NCI-H128 (cell line): ENCODE data around the gene EYS.

ENCODE experiments used
- DNase-seq: peaks from one replicate; lab custom pipeline; 2025; ENCODE audit not compliant: unreplicated experiment; lab: John Stamatoyannopoulos, UW

Gene EYS

GRCh38 chr6:65253041-65253440, 454.0 kb downstream of the EYS start:
- no peak for DNase-seq

DNA sequence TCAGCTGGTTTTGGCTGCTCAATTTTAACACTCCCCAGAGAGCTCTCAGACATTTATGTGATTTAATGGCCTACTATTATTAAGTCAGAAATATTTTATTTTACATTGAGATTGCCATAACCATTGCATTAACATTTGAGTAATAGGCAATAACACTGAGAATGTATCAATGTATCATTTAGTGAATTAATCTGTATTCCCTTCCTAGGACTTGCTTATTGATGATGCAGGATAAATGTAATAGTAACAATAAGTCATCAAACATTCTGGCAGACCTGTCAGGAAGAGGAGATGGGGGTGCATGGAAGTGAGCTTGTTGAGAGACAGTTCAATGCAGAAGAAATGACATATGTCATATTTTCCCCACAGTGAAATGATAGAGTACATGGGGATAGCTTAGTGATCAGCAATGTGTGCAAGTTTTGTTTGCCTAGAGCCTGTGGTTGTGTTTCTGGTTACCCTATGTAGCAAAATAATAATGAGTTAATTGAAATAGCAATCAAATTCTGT, 458.9 kb downstream of the EYS start:
- DNase-seq, result no peak

DNA sequence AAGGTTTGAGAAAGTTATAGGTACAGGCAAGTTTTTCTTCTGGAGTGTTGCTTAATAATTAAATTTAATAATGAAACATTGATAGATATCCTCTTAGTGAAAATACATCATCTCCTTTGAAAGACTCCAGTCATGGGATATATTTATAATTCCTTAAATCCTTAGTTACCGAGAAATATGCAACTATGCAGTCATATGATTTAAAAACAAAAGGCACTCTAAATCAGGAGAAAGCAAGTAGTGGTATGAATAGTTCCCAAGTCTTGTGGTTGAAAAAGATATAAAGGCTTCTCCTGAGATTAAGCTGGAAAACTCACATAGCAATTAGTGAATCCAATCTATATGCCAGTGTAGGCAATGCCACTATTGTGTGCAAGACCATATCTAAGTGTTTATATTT, 475.4 kb downstream of the EYS start:
- no peak for DNase-seq

GRCh38 chr6:65229825-65230224, 477.2 kb downstream of the EYS start:
- no peak for DNase-seq

DNA sequence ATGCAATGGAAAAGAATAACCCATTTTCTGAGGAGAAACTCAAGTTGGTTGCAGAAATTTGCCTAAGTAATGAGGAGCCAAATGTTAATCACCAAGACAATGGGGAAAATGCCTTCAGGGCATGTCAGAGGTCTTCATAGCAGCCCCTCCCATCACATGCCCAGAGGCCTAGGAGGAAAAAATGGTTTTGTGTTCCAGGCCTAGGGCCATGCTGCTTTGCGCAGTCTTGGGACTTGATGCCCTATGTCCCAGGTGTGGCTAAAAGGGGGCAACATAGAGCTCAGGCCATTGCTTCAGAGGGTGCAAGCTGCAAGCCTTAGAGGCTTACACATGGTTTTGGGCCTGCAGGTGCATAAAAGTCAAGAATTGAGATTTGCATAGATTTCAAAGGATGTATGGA, 485.9 kb downstream of the EYS start:
- no peak for DNase-seq

GRCh38 chr6:65202738-65203137, 504.3 kb downstream of the EYS start:
- DNase-seq, result no peak

DNA sequence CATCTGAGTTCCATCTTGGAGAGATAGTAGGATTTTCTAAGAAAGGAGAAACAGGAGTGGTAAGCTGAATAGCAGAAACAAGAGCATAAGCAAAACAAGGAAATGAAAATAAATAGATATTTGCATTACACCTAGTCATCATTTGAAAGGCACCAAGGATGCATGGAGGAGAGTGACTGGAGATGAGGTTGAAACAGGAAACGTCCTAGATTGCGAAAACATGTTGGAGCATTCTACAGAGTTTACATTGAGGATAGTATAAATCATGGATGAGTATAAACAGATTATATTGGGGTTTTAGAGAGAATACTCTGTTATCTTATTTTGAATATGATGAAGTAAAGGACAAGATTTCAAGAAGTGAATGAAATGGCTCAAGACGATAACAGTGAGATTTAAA, 507.3 kb downstream of the EYS start:
- no peak for DNase-seq

GRCh38 chr6:65199121-65199520, 507.9 kb downstream of the EYS start:
- DNase-seq, result no peak

DNA sequence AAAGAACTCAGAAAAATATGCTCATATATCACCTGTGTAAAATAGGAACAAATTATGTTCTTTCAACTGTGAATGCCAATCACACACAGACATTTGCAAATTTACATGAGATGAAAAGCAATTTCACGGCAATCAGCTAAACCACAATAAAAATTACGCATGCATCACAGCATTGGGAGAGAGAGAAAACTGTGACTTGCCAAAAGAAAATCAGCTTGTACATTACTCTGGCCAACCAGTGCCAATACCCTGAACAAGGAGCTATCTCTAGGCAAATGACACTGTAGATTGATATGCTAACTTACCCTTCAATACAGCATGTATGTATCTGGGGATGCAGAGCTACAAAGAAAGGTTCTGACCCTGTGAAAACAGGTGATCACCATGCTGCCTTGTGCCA, 515.6 kb downstream of the EYS start:
- no peak for DNase-seq

- no peak for DNase-seq
Measured at GRCh38 chr6:65189236-65189881, 517.7 kb downstream of the EYS start.

DNA sequence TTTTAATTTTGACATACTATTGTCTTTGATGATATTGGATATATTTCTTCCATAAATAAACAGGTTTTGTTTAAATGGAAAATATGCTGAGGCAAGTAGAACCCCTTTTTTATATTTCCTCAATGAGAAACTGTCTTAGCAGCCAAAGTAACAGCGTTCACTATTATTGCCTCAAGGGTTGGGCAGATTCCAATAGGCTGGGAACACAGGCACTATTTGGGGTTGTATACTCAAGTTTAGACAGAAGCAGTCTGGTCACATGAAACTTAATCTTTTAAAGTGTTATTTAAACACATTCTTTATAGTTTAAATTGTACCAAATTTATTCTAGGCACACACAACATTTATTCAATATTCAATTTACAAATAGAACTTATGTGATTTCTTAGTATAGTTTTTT, 520.2 kb downstream of the EYS start:
- DNase-seq, result no peak

DNA sequence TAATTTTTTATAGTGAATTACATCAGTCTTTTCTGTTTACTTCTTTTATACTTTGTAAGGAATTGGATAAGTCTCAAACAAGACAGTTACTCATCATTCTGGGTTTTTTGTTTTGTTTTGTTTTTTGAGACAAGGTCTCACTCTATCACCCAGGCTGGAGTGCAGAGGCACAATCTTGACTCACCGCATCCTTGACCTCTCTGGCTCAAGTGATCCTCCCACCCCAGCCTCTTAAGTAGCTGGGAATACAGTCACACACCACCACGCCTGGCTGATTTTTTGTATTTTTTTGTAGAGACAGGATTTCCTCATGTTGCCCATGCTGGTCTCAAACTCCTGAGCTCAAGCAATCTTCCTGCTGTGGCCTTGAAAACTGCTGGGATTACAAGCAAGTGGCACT, 524.3 kb downstream of the EYS start:
- DNase-seq, result no peak

- no peak for DNase-seq
Measured at GRCh38 chr6:65170273-65170672, 536.8 kb downstream of the EYS start.

DNA sequence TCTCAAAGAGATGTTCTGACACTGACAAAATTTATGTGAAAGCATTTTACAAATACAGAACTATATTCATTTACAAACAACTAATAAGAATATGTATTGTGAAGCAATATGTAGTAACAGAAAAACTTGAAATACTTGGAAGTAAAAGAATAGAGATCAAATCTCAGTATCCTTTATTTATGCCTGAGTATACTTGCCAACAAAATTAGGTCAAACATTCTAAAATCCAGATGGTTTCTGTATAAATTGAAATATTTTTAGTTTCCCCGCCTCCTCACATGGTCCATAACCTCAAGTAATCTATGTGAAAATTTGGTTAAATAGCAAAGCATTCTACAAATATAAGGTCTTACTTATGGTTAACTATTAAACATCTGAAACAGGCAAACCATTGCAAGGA, 545.4 kb downstream of the EYS start:
- no peak for DNase-seq

DNA sequence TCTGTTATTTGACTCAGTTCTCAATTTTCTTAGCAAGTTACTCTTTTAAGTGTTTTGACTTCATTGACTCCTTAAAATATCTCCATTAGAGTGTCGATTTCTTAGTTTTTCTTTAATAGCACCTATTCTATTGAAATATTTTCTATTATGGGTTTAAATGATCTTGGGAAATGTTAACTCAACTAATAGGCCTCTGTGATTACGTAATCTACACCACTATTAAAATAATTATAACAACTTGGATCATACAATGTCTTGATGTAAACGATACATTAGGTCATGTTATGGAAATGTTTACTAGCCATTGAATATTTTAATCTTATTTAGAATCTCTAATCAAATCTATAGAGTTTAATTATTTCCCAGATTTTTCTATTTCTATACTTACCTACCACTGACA, 550.0 kb downstream of the EYS start:
- no peak for DNase-seq

DNA sequence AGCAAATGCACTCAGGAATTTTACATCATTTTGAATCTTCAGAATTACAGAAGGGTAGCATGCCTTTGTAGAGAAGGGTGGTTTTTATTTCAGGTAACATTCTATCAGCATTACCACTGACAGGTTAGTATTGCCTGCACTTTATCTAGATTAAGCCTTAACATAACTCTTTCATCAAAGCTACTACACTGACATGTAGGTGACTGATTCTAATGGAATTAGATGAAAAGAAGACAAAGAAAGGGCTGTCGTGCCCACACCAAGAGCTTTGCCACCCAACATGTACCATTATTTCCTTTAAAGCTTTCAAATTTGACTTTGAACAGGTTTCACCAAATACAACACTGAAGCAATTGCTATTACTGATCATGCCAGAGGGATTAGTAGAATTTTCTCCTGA, 551.9 kb downstream of the EYS start:
- no peak for DNase-seq

- no peak for DNase-seq
Measured at GRCh38 chr6:65149841-65150240, 557.2 kb downstream of the EYS start.

DNA sequence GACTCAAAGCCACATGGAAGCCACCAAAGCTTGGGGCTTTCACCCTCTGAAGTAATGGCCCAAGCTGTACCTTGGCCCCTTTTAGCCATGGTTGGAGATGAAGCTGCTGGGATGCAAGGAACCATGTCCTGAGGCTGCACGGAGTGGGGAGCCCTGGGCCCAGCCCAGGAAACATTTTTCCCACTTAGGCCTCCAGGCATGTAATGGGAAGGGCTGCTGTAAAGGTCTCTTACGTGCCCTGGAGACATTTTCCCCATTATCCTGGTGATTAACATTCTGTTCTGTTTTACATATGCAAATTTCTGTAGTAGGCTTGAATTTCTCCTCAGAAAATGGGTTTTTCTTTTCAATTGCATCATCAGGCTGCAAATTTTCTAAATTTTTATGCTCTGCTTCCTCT, 558.2 kb downstream of the EYS start:
- DNase-seq, result no peak

DNA sequence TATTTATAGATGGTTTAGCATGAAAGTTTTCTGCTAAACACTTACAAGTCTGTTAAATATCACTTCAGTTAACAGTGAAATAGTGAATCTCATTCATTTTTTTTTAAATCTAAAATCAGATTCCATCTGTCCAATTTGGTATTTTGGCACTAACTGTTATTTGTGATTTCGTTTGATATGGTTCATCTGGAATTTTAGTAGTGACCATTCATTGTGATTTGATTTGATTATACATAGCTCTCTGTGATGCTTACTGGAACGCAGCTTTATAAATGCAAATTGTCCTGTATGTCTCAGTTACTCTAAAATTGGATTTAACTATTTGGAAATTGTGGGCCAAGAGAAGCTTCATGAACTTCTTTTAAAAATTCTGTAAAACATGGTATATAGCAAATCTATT, 571.5 kb downstream of the EYS start:
- DNase-seq, result no peak

DNA sequence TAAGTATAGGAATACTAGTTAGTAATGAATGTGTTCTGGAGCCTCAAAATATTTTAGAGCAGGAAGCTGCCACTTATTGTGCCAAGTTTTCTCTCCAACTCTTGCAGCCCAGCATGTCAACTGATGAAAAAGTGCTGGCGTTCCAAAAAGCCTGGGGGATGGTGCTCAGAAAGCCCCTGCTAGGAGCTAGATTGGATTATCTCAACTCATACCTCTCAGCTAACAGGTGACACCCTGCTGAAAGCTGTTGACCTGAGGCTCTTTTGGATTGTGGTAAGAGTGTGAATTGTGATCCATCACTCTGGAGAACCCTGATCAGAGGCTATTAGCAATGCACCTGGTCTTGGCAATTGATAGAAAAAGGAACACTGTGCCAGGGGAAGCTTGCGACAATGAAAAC, 580.4 kb downstream of the EYS start:
- DNase-seq, result no peak

GRCh38 chr6:65123521-65123920, 583.5 kb downstream of the EYS start:
- no peak for DNase-seq

DNA sequence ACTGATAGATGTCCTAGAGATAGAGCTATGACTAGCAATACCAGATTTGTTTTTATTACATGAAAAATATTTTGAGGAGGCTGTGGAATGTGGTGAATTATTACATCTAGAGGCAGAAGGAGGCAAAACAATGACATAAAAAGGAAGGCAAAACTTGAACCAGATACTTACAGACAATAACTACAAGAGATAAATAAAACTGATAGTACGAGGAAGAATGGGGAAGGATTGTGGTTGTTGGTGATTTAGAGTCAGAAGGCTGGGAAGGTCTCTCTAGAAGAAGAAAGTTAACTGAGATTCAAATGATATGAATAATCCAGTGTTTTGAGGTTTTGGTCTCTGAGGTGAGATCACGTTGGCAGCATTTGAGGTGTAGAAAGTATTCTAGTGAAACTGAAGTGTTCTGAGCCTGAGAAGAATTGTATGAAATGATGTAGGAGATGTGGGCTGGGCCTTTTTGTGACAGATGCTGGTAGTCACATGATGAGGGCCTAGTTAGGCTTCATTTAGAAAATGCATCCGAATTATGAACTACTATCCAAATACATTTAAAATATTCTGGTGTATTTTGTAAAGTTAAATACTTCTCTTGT, 589.1 kb downstream of the EYS start:
- DNase-seq, result no peak

- no peak for DNase-seq
Measured at GRCh38 chr6:65116326-65116725, 590.7 kb downstream of the EYS start.
